Measurements from ENCODE around the gene GOLGA6L9.
"Not testable (repeated sequence)": the region's sequence is repeated elsewhere in the genome, so short reads cannot be mapped to it uniquely, and the experiment has no call there.

Gene GOLGA6L9, protein sequence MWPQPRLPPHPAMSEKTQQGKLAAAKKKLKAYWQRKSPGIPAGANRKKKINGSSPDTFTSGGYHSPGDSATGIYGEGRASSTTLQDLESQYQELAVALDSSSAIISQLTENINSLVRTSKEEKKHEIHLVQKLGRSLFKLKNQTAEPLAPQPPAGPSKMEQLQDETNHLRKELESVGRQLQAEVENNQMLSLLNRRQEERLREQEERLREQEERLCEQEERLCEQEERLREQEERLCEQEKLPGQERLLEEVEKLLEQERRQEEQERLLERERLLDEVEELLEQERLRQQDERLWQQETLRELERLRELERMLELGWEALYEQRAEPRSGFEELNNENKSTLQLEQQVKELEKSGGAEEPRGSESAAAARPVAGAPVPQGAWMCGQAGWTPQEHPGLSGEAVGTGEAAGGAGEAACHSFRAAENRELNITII

DNA sequence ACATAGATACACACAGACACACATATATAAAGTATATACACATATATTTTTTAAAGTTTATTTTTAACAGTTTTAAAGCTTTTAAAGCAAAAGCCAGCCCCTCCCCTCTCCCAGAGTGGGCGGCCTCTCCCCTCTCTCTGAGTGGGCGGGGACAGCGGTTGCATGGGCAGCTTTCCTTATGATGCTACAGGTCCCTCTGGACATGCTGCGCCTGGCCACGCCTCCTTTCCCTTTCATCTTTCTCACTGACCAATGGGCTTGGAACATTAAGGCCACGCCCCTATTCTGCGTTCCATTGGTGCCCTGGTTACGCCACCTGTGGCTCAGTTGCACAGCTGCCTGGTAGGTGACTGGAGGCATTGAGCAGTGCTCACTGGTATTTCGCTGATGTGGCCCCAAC, at the start of gene GOLGA6L9:
TSS of gene GOLGA6L9 (plus strand) at position 124 of the 400 bp plus-strand sequence. CDS start at position 388, 264 bp downstream.
- not testable (repeated sequence) for DNase-seq (ENCODE audit: low spot score)

DNA sequence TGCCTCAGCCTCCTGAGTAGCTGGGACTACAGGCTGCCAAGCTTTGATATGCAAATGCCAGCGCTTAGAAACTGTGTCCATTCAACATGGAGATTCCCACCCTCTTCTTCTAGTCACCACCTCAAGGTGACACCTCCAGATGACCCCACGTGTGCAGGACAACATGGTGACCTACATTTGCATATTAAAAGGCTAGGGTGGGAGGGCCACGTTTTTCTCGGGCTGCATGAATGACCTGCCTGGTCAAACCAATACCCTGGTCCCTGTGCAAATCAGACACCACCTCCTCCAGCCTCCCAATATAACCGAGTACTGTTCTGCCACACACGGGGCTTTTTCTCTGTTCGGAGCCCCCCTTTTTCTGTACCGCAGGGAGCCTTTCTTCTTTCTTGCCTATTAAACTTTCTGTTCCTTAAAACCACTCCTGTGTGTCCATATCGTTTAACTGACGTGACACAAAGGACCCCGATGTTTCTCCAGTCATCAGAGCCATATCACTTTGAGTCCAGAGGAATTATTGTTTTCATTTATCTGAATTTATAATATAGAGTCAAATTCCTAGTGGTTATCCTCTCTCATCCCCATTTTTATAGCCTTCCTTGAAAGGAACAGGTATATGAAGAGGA, 48.2 kb upstream of the GOLGA6L9 start:
- not testable (repeated sequence) for DNase-seq (ENCODE audit: low spot score)

GRCh38 chr15:82387209-82387608, 42.4 kb upstream of the GOLGA6L9 start:
- DNase-seq (ENCODE audit: low spot score) = not testable (repeated sequence)

DNA sequence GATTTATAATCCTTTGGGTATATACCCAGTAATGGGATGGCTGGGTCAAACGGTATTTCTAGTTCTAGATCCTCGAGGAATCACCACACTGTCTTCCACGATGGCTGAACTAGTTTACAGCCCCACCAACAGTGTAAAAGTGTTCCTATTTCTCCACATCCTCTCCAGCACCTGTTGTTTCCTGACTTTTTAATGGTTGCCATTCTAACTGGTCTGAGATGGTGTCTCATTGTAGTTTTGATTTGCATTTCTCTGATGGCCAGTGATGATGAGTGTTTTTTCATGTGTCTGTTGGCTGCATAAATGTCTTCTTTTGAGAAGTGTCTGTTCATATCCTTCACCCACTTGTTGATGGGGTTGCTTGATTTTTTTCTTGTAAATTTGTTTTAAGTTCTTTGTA, 39.5 kb upstream of the GOLGA6L9 start:
- DNase-seq (ENCODE audit: low spot score) = not testable (repeated sequence)

DNA sequence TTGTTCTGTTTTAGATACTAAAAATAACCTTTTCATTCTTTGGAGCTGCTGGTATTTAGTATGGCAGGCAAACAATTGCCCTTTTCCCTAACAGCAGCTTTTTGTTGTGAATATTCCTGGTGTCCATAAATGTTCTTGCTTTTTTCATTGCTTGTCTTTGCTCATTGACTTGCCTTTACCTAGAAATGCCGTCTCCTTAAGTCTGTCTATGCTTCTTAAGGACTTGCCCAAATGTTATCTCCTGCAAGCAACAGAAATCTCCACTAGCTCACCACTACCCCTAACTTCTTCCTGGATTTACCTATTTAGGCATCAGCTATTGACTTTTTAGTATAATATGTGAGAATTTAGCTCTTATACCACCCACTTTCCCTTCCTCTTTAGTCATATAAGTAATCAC, 37.5 kb upstream of the GOLGA6L9 start:
- DNase-seq (ENCODE audit: low spot score) = not testable (repeated sequence)

DNA sequence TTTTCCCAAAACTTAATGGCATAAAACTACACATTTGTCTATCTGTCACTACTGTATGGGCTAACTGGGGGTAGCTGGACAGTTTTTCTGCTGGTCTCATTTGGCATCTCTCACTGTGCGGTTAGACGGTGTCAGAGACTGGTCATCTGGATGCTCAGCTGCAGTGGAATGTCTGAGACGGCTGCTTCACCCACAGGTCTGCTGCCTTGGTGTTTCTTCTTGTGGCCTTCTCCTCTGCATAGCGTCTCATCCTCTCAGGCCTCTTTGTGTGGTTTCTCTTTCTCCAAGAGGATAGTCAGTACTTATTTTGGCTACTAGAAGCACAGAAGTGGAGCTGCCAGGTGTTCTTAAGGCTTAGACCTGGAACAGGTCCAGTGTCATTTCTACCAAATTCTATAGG, 35.9 kb upstream of the GOLGA6L9 start:
- DNase-seq (ENCODE audit: low spot score) = no peak

GRCh38 chr15:82395788-82396187, 33.8 kb upstream of the GOLGA6L9 start:
- DNase-seq (ENCODE audit: low spot score) = not testable (repeated sequence)

GRCh38 chr15:82397817-82398216, 31.8 kb upstream of the GOLGA6L9 start:
- DNase-seq (ENCODE audit: low spot score) = no peak

DNA sequence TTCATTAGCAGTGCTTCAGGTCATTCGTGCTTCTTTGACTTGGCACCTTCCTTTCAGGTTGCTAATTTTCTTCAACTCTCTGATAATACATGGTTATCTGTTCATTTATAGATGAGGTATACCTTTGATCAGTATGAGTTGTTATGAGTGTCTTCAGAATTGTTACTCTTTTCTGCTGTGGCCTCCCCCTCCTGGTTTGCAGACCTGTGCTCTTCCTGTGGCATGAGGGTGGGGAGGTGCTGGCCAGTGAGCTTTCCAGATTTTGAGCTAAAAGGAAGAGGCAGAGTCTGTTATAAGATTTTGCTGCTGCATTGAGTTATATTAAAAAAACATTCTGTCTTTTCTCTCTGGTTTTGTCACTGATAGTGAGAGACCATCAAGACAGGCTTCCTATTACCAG, 30.8 kb upstream of the GOLGA6L9 start:
- no peak for DNase-seq (ENCODE audit: low spot score)

- DNase-seq (ENCODE audit: low spot score) = not testable (repeated sequence)
Measured at GRCh38 chr15:82399366-82400103, 30.1 kb upstream of the GOLGA6L9 start.

GRCh38 chr15:82401918-82402317, 27.7 kb upstream of the GOLGA6L9 start:
- DNase-seq (ENCODE audit: low spot score) = not testable (repeated sequence)

DNA sequence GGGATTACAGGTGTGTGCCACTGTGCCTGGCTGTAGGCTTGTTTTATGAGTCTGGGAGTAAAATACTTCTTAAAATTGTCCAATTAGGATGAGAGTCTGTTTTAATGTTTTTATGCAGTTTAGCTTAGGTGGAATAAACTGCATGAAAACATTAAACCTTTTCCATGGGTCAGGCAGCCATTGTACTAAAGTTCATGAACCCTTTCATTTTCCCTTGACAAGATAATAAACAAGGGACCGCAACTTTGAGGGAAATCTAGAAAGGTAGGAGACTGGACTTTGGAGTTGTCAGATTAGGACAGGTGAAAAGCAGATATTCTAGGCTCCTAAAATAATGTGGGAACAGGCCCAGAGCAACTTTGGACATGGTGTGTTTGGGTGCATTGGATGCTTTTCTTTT, 27.3 kb upstream of the GOLGA6L9 start:
- DNase-seq (ENCODE audit: low spot score) = not testable (repeated sequence)

DNA sequence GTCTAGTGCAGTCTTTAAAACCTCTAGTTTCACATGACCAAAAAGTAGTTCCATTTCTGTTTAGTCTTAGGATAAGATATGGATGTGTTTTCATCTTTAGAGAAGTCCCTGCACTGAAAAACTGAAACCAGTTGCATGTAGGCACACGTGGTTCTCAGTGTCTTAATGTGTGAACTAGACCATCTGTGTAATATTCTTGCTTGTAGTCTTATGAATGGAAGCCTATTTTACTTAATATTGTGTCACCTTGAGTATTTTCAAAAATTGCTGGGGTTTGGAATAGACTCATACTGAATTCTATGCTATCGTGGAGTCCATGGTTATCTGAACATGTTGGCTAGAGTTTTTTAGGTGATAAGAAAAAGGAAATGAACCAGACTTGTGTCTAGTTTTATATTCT, 23.4 kb upstream of the GOLGA6L9 start:
- not testable (repeated sequence) for DNase-seq (ENCODE audit: low spot score)

GRCh38 chr15:82410306-82410705, 19.3 kb upstream of the GOLGA6L9 start:
- not testable (repeated sequence) for DNase-seq (ENCODE audit: low spot score)

GRCh38 chr15:82411595-82411994, 18.0 kb upstream of the GOLGA6L9 start:
- DNase-seq (ENCODE audit: low spot score) = not testable (repeated sequence)

- DNase-seq (ENCODE audit: low spot score) = not testable (repeated sequence)
Measured at GRCh38 chr15:82414525-82415191, 15.0 kb upstream of the GOLGA6L9 start.

- DNase-seq (ENCODE audit: low spot score) = not testable (repeated sequence)
Measured at GRCh38 chr15:82420516-82420915, 9.1 kb upstream of the GOLGA6L9 start.

- DNase-seq (ENCODE audit: low spot score) = not testable (repeated sequence)
Measured at GRCh38 chr15:82420966-82421365, 8.7 kb upstream of the GOLGA6L9 start.

- not testable (repeated sequence) for DNase-seq (ENCODE audit: low spot score)
Measured at GRCh38 chr15:82427117-82427516, 2.5 kb upstream of the GOLGA6L9 start.

- not testable (repeated sequence) for DNase-seq (ENCODE audit: low spot score)
Measured at GRCh38 chr15:82445420-82445819, 15.8 kb downstream of the GOLGA6L9 start.

DNA sequence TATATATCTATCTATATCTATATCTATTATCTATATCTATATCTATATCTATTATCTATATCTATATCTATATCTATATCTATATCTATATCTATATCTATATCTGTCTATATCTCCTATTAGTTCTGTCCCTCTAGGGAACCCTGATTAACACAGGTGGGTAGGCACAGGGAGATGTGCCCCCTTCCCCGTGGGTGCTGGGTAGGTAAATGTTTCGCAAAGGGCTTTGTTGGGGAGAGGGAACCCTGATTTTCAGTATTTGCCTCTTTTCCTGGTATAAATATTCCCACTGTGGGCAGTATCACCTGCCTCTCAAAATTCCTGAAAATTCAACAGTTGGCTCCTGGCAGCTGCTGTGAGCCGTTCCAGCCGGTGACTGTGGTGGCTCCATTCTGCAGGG, 27.7 kb downstream of the GOLGA6L9 start:
- DNase-seq (ENCODE audit: low spot score) = not testable (repeated sequence)

DNA sequence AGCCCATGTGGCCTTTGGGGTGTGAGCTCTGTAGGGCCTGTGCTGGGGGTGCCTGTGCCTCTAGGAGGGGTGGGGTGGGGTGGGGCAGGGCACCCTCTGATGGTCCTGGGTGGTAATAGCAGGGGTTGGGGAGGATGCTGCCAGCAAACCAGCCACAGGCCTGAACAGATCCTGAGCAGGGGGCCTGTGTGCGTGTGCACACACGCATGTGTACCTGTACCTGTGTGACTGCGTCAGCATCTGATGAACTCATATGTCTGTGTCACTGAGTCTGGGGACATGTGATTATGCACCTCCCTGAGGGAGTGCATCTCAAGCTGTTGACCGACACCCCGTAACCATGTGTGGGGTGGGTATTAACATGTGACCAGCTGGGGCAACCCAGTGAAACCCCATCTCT, 36.0 kb downstream of the GOLGA6L9 start:
- not testable (repeated sequence) for DNase-seq (ENCODE audit: low spot score)
